MM.1S (cell line): Measurements from ENCODE around the gene FOXJ3.
"Not testable (repeated sequence)": the region's sequence is repeated elsewhere in the genome, so short reads cannot be mapped to it uniquely, and the experiment has no call there.

Experiments
- EZH2 ChIP-seq: fragments of 300-600 bp; sonication (generic); optimal IDR thresholded peaks from 2 replicates; pipeline ENCODE3; 2017; ENCODE audit warnings: low read depth, mild to moderate bottlenecking, antibody characterized with exemption, low read length, mixed read lengths
- TF ChIP-seq, protein P1 (sequence below): fragments of 300-600 bp; sonication (generic); IDR thresholded peaks from 2 replicates; pipeline ENCODE4 v1.5.1; 2016; ENCODE audit warnings: antibody characterized with exemption, low read length, mixed read lengths

DNA sequence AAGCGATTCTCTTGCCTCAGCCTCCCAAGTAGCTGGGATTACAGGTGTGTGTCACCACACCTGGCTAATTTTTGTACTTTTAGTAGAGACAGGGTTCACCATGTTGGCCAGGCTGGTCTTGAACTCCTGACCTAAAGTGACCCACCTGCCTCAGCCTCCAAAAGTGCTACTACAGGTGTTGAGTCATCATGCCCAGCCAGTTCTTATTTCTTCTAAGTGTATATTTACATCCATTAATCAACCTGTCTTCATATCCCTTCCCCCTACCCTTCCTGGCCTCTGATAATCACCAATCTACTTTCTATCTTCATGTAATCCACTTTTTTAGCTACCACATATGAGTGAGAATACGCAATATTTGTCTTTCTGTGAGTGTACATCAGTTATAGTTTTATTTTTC is 128.1 kb downstream of the FOXJ3 start:
- TF ChIP-seq, protein P1, sequence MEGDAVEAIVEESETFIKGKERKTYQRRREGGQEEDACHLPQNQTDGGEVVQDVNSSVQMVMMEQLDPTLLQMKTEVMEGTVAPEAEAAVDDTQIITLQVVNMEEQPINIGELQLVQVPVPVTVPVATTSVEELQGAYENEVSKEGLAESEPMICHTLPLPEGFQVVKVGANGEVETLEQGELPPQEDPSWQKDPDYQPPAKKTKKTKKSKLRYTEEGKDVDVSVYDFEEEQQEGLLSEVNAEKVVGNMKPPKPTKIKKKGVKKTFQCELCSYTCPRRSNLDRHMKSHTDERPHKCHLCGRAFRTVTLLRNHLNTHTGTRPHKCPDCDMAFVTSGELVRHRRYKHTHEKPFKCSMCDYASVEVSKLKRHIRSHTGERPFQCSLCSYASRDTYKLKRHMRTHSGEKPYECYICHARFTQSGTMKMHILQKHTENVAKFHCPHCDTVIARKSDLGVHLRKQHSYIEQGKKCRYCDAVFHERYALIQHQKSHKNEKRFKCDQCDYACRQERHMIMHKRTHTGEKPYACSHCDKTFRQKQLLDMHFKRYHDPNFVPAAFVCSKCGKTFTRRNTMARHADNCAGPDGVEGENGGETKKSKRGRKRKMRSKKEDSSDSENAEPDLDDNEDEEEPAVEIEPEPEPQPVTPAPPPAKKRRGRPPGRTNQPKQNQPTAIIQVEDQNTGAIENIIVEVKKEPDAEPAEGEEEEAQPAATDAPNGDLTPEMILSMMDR, result not testable (repeated sequence)
- TF ChIP-seq EZH2, result not testable (repeated sequence)
